ENCODE measurements around the gene ZCCHC7.

Gene ZCCHC7

DNA sequence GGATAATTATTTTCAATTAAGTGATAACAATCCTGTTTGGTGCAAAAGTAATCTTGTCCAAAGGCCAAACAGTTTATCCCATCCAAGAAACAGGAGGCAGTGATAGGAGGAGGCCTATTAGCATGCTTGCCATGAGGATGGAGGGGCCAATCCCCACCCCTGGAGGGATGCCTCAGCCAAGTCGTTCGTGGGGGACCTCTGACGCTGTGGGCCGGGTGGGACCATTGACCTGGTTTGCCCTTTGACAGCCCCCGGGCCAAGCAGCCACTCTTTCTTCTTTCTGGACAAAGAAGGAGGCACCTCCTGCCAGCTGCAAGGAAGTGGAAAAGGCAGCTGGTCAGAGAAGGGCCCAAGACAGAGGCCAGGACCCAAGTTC lies 262.6 kb downstream of the ZCCHC7 start:
- H3K4me2 ChIP-seq (ENCODE audit: low read depth, low read length, poor library complexity, severe bottlenecking): no peak overlapping the region
- TF ChIP-seq EZH2phosphoT487 (IDR thresholded peaks at IDR 0.05; ENCODE audit: borderline replicate concordance): no peak
- TF ChIP-seq, protein P1, sequence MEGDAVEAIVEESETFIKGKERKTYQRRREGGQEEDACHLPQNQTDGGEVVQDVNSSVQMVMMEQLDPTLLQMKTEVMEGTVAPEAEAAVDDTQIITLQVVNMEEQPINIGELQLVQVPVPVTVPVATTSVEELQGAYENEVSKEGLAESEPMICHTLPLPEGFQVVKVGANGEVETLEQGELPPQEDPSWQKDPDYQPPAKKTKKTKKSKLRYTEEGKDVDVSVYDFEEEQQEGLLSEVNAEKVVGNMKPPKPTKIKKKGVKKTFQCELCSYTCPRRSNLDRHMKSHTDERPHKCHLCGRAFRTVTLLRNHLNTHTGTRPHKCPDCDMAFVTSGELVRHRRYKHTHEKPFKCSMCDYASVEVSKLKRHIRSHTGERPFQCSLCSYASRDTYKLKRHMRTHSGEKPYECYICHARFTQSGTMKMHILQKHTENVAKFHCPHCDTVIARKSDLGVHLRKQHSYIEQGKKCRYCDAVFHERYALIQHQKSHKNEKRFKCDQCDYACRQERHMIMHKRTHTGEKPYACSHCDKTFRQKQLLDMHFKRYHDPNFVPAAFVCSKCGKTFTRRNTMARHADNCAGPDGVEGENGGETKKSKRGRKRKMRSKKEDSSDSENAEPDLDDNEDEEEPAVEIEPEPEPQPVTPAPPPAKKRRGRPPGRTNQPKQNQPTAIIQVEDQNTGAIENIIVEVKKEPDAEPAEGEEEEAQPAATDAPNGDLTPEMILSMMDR (conservative IDR thresholded peaks at IDR 0.05; ENCODE audit: low read length): no peak
- no peaks in the 10 kb centered on the region for H3K79me2 ChIP-seq (ENCODE audit: insufficient read depth, low read length)
- H3K9me3 ChIP-seq (ENCODE audit: insufficient read depth, low read depth, low read length): no peaks in the 10 kb centered on the region
- H3K4me3 ChIP-seq (ENCODE audit: low read length, poor library complexity, severe bottlenecking): no peak overlapping the region
- H3F3A ChIP-seq (ENCODE audit: low read depth): no peaks in the 10 kb centered on the region
- no peaks in the 10 kb centered on the region for H3K9me2 ChIP-seq (replicated peaks; ENCODE audit: low read depth, low read length)
- H3K9ac ChIP-seq (ENCODE audit: low read depth, low read length, poor library complexity, severe bottlenecking): no peak overlapping the region
- no peaks in the 10 kb centered on the region for H3K36me3 ChIP-seq (ENCODE audit: insufficient read depth, low read length)
- H4K20me1 ChIP-seq (ENCODE audit: insufficient read depth, low read length, poor library complexity, severe bottlenecking): no peaks in the 10 kb centered on the region
- no peaks in the 10 kb centered on the region for H3K27me3 ChIP-seq (ENCODE audit: insufficient read depth, low read length, poor library complexity, severe bottlenecking)
- H2AFZ ChIP-seq (ENCODE audit: low read length): no peak overlapping the region
- H3K4me1 ChIP-seq (ENCODE audit: insufficient read depth, low read length, poor library complexity, severe bottlenecking): no peaks in the 10 kb centered on the region

DNA sequence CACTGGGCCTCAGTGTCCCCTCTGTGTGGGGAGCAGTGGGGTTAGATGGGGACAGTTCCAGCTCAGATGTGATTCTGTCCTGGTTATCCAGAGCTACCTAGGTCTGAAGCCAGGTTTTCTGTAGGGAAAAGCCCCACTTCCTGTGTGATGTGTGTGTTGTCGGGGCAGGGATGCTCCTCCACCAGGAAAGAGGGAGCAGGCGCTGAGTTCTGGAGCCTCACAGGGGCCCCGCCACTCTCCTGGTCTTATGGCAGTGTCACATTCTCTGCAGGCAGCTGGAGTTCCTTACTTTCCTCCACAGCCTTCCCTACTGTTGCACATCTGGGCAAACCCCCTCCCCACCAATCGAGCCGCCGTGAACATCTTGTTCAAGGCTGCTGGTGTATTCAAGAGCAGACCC lies 263.0 kb downstream of the ZCCHC7 start:
- H2AFZ ChIP-seq (ENCODE audit: low read length): no peak overlapping the region
- no peaks in the 10 kb centered on the region for H3K27me3 ChIP-seq (ENCODE audit: insufficient read depth, low read length, poor library complexity, severe bottlenecking)
- no peaks in the 10 kb centered on the region for H3K36me3 ChIP-seq (ENCODE audit: insufficient read depth, low read length)
- TF ChIP-seq, protein P1 (conservative IDR thresholded peaks at IDR 0.05; ENCODE audit: low read length): no peak
- TF ChIP-seq EZH2phosphoT487 (IDR thresholded peaks at IDR 0.05; ENCODE audit: borderline replicate concordance): no peak
- H3F3A ChIP-seq (ENCODE audit: low read depth): no peaks in the 10 kb centered on the region
- no peak overlapping the region for H3K4me2 ChIP-seq (ENCODE audit: low read depth, low read length, poor library complexity, severe bottlenecking)
- H3K4me1 ChIP-seq (ENCODE audit: insufficient read depth, low read length, poor library complexity, severe bottlenecking): no peaks in the 10 kb centered on the region
- H3K79me2 ChIP-seq (ENCODE audit: insufficient read depth, low read length): no peaks in the 10 kb centered on the region
- no peaks in the 10 kb centered on the region for H4K20me1 ChIP-seq (ENCODE audit: insufficient read depth, low read length, poor library complexity, severe bottlenecking)
- no peak overlapping the region for H3K9ac ChIP-seq (ENCODE audit: low read depth, low read length, poor library complexity, severe bottlenecking)
- no peaks in the 10 kb centered on the region for H3K9me2 ChIP-seq (replicated peaks; ENCODE audit: low read depth, low read length)
- no peaks in the 10 kb centered on the region for H3K9me3 ChIP-seq (ENCODE audit: insufficient read depth, low read depth, low read length)
- no peak overlapping the region for H3K4me3 ChIP-seq (ENCODE audit: low read length, poor library complexity, severe bottlenecking)

DNA sequence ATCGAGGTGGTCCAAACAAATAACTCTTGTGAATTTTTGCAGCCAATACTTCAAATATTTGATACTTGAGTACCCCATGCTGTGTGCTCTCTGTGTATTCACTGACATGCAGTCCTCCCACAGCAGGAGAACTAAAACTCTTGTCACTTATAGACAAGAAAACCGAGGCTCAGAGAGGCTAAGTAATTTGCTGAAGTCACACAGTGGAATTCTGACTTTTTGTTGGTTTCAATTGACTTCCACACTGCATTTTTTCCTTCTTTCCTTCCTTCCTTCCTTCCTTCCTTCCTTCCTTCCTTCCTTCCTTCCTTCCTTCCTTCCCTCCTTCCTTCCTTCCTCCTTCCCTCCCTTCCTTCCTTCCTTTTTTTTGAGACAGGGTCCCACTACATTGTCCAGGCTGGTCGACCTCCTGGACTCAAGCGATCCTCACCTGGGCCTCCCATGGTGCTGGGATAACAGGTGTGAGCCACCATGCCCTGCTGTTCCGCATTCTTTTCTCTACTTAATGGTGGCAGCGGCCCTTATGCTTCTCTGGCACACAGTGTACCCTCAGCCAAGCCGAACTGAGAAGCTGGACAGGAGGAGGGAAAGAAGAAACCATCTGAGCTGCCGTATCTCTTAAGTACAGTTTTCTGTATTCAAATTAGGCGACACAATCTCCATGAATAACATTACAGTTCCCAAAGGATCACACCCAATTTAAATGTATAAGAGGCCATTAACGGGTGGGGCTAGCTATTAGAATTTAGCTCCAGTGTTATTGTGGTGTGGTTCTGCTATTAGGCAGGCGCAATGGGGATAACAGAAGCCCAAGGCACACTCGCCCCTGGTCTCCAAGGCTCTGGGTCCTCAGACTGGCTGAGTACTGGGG lies 263.7 kb downstream of the ZCCHC7 start:
- no peaks in the 10 kb centered on the region for H3F3A ChIP-seq (ENCODE audit: low read depth)
- no peaks in the 10 kb centered on the region for H3K9me2 ChIP-seq (replicated peaks; ENCODE audit: low read depth, low read length)
- no peaks in the 10 kb centered on the region for H3K4me1 ChIP-seq (ENCODE audit: insufficient read depth, low read length, poor library complexity, severe bottlenecking)
- H3K4me2 ChIP-seq (ENCODE audit: low read depth, low read length, poor library complexity, severe bottlenecking): no peak overlapping the region
- TF ChIP-seq EZH2phosphoT487 (IDR thresholded peaks at IDR 0.05; ENCODE audit: borderline replicate concordance): no peak
- TF ChIP-seq, protein P1 (conservative IDR thresholded peaks at IDR 0.05; ENCODE audit: low read length): no peak
- H3K4me3 ChIP-seq (ENCODE audit: low read length, poor library complexity, severe bottlenecking): no peak overlapping the region
- no peaks in the 10 kb centered on the region for H3K9me3 ChIP-seq (ENCODE audit: insufficient read depth, low read depth, low read length)
- no peaks in the 10 kb centered on the region for H4K20me1 ChIP-seq (ENCODE audit: insufficient read depth, low read length, poor library complexity, severe bottlenecking)
- H3K9ac ChIP-seq (ENCODE audit: low read depth, low read length, poor library complexity, severe bottlenecking): no peak overlapping the region
- H2AFZ ChIP-seq (ENCODE audit: low read length): no peak overlapping the region
- H3K27me3 ChIP-seq (ENCODE audit: insufficient read depth, low read length, poor library complexity, severe bottlenecking): no peaks in the 10 kb centered on the region
- H3K79me2 ChIP-seq (ENCODE audit: insufficient read depth, low read length): no peaks in the 10 kb centered on the region
- H3K36me3 ChIP-seq (ENCODE audit: insufficient read depth, low read length): no peaks in the 10 kb centered on the region

Data from Loucy (cell line).